Measurements from ENCODE around the gene MT1X.

DNA sequence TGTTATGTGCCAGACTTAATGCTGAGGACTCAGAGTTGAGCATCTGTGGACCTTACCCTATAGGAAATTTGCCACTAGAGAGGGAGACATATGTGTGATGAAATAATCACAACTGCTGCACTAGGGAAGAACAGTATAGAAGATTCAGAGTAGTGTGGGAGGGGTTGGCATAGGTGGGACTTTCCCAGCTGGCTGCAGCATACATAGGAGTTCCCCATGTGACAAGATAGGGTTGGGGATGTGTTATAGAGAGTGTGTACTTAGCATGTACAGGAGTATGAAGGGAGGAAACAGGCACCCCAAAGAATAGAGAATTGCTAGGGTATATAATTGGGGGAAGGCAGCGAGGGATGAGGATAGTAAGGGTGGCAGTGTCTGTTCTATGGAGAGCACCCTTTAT is 50.6 kb downstream of the MT1X start:
- TF ChIP-seq EZH2phosphoT487 (IDR thresholded peaks at IDR 0.05; ENCODE audit: borderline replicate concordance, low read depth, low read length): no peak
- TF ChIP-seq, protein P1, sequence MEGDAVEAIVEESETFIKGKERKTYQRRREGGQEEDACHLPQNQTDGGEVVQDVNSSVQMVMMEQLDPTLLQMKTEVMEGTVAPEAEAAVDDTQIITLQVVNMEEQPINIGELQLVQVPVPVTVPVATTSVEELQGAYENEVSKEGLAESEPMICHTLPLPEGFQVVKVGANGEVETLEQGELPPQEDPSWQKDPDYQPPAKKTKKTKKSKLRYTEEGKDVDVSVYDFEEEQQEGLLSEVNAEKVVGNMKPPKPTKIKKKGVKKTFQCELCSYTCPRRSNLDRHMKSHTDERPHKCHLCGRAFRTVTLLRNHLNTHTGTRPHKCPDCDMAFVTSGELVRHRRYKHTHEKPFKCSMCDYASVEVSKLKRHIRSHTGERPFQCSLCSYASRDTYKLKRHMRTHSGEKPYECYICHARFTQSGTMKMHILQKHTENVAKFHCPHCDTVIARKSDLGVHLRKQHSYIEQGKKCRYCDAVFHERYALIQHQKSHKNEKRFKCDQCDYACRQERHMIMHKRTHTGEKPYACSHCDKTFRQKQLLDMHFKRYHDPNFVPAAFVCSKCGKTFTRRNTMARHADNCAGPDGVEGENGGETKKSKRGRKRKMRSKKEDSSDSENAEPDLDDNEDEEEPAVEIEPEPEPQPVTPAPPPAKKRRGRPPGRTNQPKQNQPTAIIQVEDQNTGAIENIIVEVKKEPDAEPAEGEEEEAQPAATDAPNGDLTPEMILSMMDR (conservative IDR thresholded peaks at IDR 0.05; ENCODE audit: low read length): no peak

Data from OCI-LY7 (cell line).